Uterus (tissue), 4 donors: Measurements from ENCODE around the gene HOXC6. TPM values are rescaled to one million over a fixed set of nuclear protein-coding genes. Genes with fewer than 3 reads are reported as not detected.

ENCODE experiments used
- DNase-seq, 2 donors: peaks; one replicate each; pipeline ENCODE4 v3.0.0-alpha.2; 2019 to 2020
- H3K27ac ChIP-seq, 2 donors: fragments of 200-600 bp; sonication (generic); 1 replicate in 1 of 2; 2 replicates in 1 of 2; pipeline ENCODE4 v1.5.1; 2016 to 2018
- H3K27me3 ChIP-seq, 2 donors: fragments of 200-600 bp; sonication (generic); one replicate each; pipeline ENCODE4 v1.5.1; 2018 to 2019; ENCODE audit warnings: control low read depth in 1 of 2
- H3K36me3 ChIP-seq, 2 donors: fragments of 200-600 bp; sonication (generic); one replicate each; pipeline ENCODE4 v1.5.1; 2019; ENCODE audit warnings: control low read depth in 1 of 2
- H3K4me1 ChIP-seq, 2 donors: fragments of 200-600 bp; sonication (generic); one replicate each; pipeline ENCODE4 v1.5.1; 2018 to 2019; ENCODE audit warnings: control low read depth in 1 of 2
- H3K4me3 ChIP-seq, 2 donors: fragments of 200-600 bp; sonication (generic); 1 replicate in 1 of 2; 2 replicates in 1 of 2; pipeline ENCODE4 v1.5.1; 2018 to 2019; ENCODE audit warnings: mild to moderate bottlenecking in 1 of 2
- H3K9me3 ChIP-seq, 2 donors: fragments of 200-600 bp; sonication (generic); one replicate each; pipeline ENCODE4 v1.5.1; 2019; ENCODE audit warnings: control low read depth in 1 of 2
- POLR2A ChIP-seq, 2 donors: fragments of 450-650 bp; IDR thresholded peaks; one replicate each; pipeline ENCODE4 v1.6.1; 2016; ENCODE audit warnings: antibody characterized with exemption in 2 of 2, mild to moderate bottlenecking in 1 of 2, moderate library complexity in 1 of 2
- intact Hi-C: fragments of 100-400 bp; cut with DNase I; formaldehyde crosslinking; loops from one replicate; pipeline ENCODE4 v1.15.1; 2023; ENCODE audit warnings: low total_unique reads
- total RNA-seq, 4 donors: library from RNA; depleted of rRNA in 3 of 4; stranded (reverse); fragments of >200 nt in 3 of 4; gene quantifications; one replicate each; pipeline versions ENCODE4 v1.1.0 to v1.2.4, GENCODE V29; 2014 to 2023
- TF ChIP-seq, protein P1 (sequence below), 4 experiments: fragments of 200-600 bp in 2 of 4; fragments of 450-650 bp in 2 of 4; sonication (generic) in 2 of 4; IDR thresholded peaks; one replicate each; pipeline ENCODE4 v1.5.1; 2016 to 2019; ENCODE audit warnings: antibody characterized with exemption in 4 of 4, mild to moderate bottlenecking in 2 of 4, moderate library complexity in 1 of 4
- donor health status: DM: yes; HTN: yes; CAD: no.

Gene HOXC6
- total RNA-seq, 4 donors from 2014 or later = 1.2 to 20.4 (median 2.1) TPM; not detected in 1

DNA sequence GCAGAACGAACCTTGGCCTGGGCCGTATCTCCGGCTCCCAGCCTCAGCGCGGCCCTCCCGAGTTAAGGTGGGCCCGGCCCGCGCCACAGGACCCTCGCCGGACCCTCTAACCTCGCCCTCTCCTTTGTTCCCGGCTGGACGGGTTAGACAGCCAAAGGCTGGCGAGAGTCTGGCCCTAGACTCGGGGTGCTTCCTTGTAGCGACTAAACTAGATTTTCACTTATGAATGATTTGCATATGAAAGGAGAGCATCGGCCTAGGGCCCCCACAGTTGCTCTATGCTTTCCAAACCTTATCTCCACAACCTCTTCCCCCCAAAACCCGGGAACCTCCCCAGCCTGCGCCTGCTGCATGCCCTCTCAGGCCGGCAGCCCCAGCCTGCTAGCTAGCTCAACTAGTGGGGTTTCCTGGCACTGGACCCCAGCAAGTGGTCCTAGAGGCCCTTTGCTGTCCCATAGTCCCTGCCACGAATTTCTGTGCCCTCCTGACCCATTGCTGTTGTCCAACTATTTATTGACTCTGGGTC lies 6.6 kb downstream of the HOXC6 start:
- intact Hi-C loops = loop anchor here (2.0 kb wide), 1 partner anchor 156 kb away; no protein-coding TSS in a partner anchor
- Histone ChIP-seq H3K36me3 (no peaks in the 10 kb centered on the region), H3K4me1 (no peaks in the 10 kb centered on the region), H3K27ac (no peak overlapping the region), H3K4me3 (no peak overlapping the region), H3K27me3 (no peaks in the 10 kb centered on the region), H3K9me3 (no peaks in the 10 kb centered on the region)
- DNase-seq = no peak
- TF ChIP-seq, protein P1, sequence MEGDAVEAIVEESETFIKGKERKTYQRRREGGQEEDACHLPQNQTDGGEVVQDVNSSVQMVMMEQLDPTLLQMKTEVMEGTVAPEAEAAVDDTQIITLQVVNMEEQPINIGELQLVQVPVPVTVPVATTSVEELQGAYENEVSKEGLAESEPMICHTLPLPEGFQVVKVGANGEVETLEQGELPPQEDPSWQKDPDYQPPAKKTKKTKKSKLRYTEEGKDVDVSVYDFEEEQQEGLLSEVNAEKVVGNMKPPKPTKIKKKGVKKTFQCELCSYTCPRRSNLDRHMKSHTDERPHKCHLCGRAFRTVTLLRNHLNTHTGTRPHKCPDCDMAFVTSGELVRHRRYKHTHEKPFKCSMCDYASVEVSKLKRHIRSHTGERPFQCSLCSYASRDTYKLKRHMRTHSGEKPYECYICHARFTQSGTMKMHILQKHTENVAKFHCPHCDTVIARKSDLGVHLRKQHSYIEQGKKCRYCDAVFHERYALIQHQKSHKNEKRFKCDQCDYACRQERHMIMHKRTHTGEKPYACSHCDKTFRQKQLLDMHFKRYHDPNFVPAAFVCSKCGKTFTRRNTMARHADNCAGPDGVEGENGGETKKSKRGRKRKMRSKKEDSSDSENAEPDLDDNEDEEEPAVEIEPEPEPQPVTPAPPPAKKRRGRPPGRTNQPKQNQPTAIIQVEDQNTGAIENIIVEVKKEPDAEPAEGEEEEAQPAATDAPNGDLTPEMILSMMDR (IDR thresholded peaks at IDR 0.05) = no peak
- no peak for TF ChIP-seq POLR2A (IDR thresholded peaks at IDR 0.05)

- DNase-seq = no peak
- peaks cover 0 to under 1% of the 10 kb centered on the region in 2 donors for H3K27me3 ChIP-seq
- intact Hi-C loops = loop anchor here (2.0 kb wide), 1 partner anchor 155 kb away; no protein-coding TSS in a partner anchor
These were observed 7.5 kb downstream of the HOXC6 start for GRCh38 chr12:54035568-54036264.

DNA sequence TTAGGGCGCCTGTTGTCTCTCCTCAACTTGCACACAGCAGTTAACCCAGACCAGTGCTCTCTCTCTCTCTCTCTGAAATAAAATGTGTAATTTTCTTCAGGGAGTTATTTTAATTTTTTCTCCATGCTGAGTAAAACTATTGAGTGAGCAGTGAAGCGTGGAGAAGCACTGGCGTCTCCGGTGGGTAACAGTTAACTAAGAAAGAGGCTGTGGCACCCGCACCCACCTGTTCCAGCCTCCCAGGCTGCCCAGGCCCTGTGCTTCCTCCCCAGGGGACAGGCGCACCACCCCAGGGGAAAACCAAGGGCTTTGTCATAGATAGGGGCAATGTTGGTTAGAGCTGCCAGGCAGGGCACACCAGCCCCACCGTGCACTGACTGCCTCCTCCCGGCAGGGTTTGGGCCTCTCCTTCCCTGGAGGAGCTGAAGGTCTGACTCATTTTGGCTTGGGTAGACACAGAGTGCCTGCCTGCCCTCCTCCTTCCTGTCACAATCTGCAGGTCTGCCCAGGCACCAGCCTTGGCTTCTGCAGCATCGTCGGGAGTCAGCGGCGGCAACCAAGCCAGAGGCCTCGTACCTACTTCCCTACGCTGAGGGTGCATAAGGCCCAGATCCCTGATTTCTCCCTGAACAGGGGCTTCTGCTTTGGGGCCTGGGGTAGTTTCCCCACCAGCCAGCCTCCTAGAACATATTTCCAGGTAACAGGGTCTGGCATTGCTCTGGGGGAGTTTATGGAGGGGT lies 8.6 kb downstream of the HOXC6 start:
- DNase-seq = no peak
- intact Hi-C loops = no loop called here
- Histone ChIP-seq H3K4me1 (no peaks in the 10 kb centered on the region), H3K36me3 (no peaks in the 10 kb centered on the region), H3K27me3 (peaks cover 0 to 6% of the 10 kb centered on the region in 2 donors), H3K9me3 (no peaks in the 10 kb centered on the region), H3K27ac (no peak overlapping the region), H3K4me3 (no peak overlapping the region)
- TF ChIP-seq, protein P1 (IDR thresholded peaks at IDR 0.05) = no peak
- TF ChIP-seq POLR2A (IDR thresholded peaks at IDR 0.05) = no peak

More at GRCh38 chr12:54035568-54036264, 7.5 kb downstream of the HOXC6 start:
- no peak for TF ChIP-seq POLR2A (IDR thresholded peaks at IDR 0.05)
- TF ChIP-seq, protein P1 (IDR thresholded peaks at IDR 0.05) = no peak
- Histone ChIP-seq H3K4me1 (no peaks in the 10 kb centered on the region), H3K27ac (no peak overlapping the region), H3K4me3 (no peak overlapping the region), H3K36me3 (no peaks in the 10 kb centered on the region), H3K9me3 (no peaks in the 10 kb centered on the region)

- no peak overlapping the region for H3K27ac ChIP-seq
- H3K27me3 ChIP-seq = peaks cover 0 to 6% of the 10 kb centered on the region in 2 donors
- no peak for TF ChIP-seq POLR2A (IDR thresholded peaks at IDR 0.05)
- H3K36me3 ChIP-seq = no peaks in the 10 kb centered on the region
- H3K4me1 ChIP-seq = no peaks in the 10 kb centered on the region
- intact Hi-C loops = no loop called here
- H3K4me3 ChIP-seq = no peak overlapping the region
- DNase-seq = no peak
- no peaks in the 10 kb centered on the region for H3K9me3 ChIP-seq
These were observed 9.4 kb downstream of the HOXC6 start for GRCh38 chr12:54037360-54038283.

DNA sequence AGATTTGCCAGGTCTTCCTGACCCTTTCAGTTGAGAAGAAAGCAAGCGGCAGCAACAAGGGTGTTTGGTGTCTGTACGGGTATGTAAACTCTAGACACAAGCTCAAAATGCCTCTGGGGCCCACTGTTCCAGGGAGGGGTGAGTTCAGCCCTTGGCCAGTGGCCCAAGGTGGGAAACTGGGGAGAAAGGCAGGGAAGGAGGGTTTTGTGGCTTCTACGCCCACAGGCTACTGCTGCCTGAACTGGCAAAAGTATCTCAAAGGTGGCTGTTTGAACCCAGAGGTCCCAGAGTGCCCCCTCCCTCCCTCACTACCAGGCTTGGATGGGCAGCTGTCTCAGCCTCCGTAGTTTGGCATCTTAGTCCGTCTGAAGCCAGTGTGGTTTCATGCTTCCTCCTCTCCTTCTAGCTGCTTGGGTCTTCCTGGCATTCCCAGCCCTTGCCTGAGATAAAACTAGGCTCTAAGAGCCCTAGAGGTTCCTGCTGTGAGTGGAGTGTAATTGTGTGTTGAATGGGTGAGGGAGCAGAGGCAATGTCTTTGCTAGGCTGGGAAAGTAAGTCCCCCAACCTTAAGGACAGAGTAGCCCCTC lies 10.1 kb downstream of the HOXC6 start:
- H3K27me3 ChIP-seq = peaks cover 0 to 6% of the 10 kb centered on the region in 2 donors
- H3K4me3 ChIP-seq = no peak overlapping the region
- no peaks in the 10 kb centered on the region for H3K36me3 ChIP-seq
- no peaks in the 10 kb centered on the region for H3K9me3 ChIP-seq
- DNase-seq = no peak
- intact Hi-C loops = no loop called here
- peaks cover 0 to 4% of the 10 kb centered on the region in 2 donors for H3K4me1 ChIP-seq
- TF ChIP-seq POLR2A (IDR thresholded peaks at IDR 0.05) = no peak
- TF ChIP-seq, protein P1 (IDR thresholded peaks at IDR 0.05) = no peak
- H3K27ac ChIP-seq = no peak overlapping the region
